GM18867 (cell line): Measurements from ENCODE around the gene SELENON.
"Not testable (repeated sequence)": the region's sequence is repeated elsewhere in the genome, so short reads cannot be mapped to it uniquely, and the experiment has no call there.

Source experiments
- ATAC-seq: cut with Tn5 transposase; IDR thresholded peaks from one replicate; pipeline ENCODE4 v1.9.1; 2021; ENCODE audit warnings: mild to moderate bottlenecking, moderate library complexity; ENCODE audit not compliant: unreplicated experiment

Gene SELENON

DNA sequence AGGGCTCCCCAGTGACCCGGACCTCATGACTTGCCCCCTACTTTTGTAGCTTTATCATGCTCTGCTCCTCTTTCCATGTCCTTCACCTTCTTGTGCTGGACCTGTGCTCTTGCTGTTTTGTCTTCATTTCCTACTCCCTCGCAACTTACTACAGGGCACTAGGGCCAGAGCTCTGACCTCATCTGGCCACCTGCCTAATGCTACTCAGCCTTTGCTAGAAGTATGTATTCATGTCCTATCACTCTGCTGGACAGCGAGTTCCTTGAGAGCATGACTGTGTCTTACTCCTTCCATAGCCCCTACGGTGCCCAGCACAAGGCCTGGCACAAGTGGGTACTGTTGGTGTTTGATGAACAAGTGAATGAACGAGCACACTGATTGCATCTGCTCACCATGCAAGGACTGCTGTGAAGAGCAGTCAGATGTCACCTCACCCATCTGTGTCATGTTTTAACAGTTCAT is 21.7 kb downstream of the SELENON start:
- ATAC-seq = no peak

DNA sequence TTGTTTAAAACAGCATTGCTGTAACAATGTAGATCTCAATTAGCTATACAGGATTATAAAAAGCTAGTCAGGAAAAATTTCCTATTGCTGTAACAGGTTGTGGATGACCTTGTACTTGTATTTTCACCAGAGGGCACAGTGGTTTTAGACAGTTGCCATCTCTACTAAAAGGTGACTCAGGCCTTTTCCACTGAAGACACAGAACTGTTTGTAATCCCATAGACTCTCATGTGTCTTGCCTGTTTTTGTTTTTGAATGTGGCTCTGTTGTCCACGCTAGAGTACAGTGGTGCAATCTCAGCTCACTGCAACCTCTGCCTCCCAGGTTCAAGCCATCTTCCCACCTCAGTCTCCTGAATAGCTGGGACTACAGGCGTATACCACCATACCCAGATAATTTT is 25.6 kb downstream of the SELENON start:
- ATAC-seq = no peak

DNA sequence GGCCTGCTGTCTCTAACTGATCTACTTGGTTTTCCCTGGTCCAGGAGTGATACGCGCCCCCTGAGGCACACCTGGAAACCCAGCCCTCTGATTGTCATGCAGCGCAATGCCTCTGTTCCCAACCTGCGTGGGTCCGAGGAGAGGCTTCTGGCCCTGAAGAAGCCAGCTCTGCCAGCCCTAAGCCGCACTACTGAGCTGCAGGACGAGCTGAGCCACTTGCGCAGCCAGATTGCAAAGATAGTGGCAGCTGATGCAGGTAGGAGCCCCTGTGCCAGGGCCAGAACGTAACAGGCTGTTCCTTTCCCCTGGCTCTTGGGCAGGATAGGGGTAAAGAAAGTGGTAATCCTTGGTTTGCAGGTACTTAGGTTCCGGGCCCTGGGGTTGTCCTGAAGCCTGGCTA is 26.6 kb downstream of the SELENON start:
- ATAC-seq = no peak

DNA sequence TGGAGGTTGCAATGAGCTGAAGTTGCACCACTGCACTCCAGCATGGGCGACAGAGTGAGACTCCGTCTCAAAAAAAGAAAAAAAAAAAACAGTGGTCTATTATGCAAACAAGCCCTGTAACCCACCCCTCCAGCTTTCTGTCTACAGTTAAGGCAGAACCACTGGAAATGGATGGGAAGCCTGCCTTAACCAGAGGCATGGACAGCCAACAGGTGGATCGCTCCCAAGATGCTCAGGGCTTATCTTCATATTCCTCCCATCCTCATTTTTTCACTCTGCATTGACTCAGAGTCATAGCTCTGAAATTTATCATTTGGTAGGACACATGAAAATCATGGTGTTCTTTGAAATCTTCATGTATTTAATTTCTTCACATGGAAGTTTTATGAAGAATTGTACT is 28.5 kb downstream of the SELENON start:
- ATAC-seq = no peak

DNA sequence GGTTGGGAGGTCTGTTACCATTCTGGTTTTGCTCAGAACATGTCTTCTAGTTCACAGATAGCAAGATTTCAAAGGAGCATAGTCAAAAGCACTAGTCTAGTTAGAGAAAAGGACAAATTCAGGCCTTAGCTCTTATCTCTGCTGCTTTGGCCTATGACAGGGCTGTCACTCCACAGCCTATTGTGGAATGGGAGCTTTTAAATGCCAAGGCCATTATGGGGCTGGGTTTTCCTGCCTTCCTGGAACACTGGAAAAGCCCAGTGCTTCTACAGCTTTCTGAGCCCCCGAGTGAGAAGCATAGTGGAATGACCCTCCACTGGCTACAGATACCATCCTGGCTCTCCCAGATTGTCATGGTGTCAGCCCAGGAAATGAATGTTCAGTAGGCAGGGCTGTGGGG is 29.1 kb downstream of the SELENON start:
- no peak for ATAC-seq

DNA sequence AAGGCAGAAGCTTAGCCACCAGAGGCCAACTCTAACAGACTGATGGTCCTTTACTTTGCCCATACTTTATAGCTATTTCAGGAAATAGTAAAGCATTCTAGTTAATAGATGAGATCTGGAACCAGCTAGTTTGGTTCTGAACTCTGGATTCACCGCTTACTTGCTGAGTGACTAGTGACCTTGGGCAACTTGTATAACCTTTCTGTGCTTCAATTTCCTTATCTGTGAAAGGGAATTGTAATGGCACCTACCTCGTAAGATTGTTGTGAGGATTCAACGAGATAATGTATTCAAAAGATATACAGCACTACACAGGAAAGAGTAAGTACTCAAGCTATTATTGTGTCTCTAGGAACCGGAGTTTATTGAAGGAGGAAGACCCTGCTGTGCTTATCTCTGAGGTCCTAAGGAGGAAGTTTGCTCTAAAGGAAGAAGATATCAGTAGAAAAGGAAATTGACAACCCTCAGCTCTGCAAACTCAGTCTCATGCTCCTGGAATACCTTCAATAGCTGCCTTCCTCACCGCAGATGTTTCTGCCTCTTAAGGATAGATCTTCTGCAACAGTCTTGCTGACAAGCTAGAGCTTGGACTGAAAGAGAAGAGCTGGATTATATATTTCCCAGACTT is 31.7 kb downstream of the SELENON start:
- ATAC-seq = no peak

DNA sequence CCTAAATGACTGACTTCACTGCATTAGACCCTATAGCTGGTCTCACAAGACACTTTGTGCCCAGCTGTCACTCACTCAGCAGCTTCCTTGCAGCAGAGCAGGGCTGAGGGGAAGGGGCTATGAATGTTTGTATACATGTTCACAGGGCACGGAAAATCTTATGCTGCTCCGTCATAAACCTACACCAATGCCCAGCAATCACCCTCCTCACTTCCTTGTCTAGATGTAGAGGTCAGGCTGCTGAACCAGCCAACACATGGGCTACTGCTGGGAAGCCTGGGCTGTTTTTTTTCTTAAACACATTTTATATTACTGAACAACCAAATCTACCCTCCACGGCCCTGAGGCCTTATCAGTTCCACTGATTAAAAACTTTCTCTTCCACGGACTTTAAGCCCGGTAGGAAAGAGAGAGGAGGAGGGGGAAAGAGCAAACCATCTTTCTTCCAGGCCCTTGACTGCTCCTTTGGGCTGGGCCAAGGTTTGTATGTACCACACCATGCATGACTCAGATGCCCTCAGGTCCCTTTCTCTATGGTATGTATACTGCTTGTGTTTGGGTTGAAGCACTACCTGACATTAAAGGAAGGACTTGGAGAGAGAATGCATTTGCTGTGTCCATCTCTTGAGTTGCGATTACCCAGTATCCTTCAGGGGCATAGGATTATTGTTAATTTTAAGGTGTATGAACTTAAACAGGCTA is 32.5 kb downstream of the SELENON start:
- ATAC-seq = no peak

DNA sequence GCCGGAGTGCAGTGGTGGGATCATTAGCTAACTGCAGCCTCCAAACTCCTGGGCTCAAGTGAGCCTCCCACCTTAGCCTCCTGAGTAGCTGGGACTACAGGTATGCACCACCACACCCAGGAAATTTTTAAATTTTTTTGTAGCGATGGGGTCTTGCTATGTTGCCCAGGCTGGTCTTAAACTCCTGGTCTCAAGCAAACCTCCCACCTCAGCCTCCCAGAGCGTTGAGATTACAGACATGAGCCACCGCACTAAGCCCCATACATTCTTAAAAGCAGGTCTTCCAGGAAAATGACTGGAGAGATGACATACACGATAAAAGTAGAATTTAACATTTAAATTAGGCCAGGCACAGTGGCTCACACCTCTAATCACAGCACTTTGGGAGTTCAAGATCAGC is 33.2 kb downstream of the SELENON start:
- no peak for ATAC-seq

DNA sequence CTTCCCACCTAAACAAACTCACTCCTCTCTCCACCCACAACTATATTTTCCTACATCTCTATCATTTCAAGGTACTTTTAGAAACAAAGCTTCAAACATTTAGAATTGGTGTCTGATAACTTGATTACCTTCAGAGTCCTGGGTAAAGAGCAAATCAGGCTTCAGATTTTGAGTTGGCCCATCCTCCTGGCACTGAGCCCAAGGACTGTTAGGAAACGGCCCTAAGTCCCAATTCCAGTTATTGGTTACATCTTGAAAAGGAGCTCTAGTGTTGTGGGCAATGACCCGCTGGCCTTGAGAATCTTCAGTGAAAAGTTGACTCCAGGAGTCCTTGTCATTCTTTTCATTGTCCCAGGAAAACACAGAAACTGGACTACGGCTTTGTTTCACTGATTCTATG is 34.9 kb downstream of the SELENON start:
- no peak for ATAC-seq

DNA sequence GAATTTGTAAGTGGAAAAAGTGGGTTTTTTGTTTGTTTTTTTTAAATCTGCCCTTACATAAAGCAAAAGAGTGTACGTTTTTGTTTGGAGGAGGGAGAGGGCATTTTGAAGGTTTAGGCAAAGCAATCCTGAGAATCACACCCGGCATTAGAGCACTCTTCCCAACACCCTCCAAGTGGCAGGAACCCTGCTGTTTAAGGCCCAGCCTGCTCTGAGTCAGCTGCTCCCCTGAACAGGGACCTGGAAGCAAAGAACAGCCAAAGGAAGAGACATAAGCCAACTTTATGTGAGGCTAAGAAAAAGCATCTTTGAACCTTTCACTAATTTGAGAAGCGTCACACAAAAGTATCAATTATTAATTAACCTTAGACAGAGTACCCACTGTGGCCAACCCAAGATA is 36.7 kb downstream of the SELENON start:
- ATAC-seq = no peak

DNA sequence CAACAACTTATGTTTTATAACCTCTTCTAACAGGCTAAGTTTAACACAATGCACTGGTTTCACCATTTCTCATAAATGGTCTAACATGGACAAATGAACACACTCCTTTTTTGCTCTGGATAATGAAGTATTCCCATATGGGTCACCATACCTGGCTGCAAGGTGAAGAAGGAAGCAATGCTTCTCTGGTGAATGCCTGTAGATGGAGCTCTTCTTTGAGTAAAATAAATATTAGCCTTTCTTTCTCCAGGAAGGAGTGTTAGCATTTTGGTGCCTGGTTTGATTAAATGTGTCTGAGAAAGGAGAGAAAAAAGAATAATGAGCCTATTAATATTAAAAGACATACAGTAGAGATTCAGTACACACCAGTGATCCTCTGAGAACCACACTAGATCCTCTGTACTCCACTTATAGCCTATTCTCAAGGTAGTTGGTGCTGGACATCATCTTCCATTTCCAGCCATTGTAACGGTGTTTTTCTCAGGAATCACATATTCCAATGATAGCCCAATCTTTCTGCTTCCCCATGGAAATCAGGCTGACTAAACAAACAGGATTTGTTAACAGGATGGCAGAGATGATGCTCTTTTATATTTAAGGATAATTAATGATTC is 37.4 kb downstream of the SELENON start:
- ATAC-seq = no peak

DNA sequence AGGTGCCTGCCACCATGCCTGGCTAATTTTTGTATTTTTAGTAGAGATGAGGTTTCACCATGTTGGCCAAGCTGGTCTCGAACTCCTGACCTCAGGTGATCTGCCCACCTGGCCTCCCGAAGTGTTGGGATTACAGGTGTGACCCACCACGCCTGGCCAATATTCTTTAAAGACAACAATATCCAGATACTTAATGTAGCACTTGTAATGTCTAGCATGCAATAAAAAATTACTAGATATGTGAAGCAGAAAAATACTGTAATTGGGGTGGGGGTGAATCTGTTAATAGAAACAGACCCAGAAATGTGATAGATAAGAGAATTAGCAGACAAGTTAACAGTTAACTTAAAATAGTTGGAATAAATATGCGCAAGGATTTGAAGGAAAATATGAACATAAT is 39.8 kb downstream of the SELENON start:
- ATAC-seq = not testable (repeated sequence)

DNA sequence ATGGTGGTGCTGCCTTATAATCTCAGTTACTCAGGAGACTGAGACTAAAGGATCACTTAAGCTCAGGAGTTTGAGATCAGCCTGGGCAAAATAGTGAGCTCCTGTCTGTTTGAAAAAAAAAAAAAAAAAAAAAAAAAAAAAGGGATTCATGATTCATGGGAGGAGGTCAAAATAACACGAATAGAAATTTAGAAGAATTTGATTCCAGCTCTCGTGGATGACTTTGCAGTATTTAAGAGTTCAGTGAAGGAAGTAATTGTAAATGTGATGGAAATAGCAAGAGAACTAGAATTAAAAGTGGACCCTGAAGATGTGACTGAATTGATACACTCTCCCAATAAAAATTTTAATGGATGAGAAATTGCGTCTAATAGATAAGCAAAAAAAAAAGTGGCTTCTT is 43.5 kb downstream of the SELENON start:
- no peak for ATAC-seq

DNA sequence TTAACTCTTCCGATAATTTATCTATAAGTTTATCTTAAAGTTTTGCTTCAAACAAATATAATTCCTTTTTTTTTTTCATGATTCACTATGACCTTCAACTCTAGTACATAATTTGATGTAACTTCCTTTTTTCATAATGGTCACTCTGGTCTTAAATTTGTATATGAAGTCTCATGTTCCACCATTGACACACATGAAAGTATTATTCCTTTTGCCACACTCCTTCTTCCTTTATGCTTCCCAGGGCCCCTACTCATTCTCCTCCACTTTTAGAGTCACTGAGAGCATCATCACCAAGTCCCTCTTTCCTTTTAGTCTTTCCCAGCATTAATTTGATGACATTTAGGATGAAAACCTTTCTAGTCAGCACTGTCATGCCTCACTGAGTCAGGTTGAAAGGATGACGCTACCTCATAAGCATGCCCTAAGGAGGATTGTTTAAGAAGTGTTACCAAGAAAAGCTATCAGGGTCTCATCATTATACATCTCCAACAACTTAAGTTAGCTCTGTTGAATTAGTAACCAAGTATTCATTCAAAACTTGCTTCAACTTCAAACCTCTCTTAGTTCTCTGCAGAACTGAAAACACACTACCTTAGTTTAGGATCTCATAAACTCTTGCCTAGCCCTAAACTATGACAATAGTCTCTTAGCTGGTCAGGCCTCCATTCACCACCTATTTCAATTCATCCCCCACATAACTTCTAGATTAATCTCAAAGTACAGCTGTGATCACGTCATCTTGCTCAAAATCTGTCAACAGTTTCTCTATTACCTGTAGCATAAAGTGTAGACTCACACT is 44.7 kb downstream of the SELENON start:
- no peak for ATAC-seq

DNA sequence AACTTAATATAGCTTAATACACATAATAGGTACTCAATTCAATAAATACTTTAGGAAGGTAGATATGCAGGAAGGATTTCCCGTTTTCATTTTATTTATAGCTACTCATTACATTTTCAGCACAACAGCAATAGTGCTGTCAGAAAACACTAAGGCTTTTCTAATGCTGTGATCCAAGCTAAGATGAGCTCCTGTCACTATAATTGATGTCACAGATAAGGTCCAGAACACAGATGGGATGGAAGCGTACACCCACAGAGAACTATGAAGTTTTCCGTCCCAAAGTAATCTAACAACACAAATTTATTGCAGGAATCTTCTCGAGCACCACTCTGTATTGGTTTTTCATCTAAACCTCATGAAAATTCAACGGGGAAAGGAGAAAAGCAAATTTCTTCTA is 45.7 kb downstream of the SELENON start:
- ATAC-seq = no peak

DNA sequence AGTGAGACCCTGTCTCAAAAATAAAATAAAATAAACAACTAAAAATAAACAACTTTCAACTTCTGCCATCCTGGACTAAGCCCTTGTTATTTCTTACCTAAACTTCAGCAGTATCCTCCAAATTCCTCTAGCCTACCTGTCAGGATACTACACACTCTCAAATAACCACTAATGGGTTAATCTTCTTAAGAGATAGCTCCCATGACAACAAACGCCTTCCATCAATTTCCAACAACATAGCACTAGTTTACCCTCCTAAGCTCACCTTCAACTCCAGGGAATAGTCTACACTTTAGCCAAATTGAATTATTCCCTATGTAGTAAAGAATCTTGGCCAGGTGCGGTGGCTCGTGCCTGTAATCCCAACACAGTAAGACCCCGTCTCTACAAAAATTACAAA is 47.9 kb downstream of the SELENON start:
- ATAC-seq = no peak

DNA sequence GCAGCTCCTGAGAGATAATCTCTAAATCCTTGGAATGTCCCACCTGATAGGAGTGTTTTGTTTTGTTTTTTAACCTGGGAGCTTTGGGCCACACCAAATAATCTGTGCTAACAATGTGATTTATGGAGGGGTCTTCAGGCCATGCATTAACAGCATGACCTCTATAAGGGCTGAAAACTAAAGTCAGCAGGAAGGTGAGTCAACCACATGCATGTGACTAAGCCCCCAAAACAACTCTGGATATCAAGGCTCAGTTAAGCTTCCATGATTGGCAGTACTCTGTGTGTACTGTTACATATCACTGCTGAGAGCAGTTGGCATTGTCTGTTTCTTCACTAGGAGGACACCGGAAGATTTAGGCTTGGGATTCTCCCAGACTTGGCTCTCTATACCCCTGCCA is 48.5 kb downstream of the SELENON start:
- no peak for ATAC-seq

DNA sequence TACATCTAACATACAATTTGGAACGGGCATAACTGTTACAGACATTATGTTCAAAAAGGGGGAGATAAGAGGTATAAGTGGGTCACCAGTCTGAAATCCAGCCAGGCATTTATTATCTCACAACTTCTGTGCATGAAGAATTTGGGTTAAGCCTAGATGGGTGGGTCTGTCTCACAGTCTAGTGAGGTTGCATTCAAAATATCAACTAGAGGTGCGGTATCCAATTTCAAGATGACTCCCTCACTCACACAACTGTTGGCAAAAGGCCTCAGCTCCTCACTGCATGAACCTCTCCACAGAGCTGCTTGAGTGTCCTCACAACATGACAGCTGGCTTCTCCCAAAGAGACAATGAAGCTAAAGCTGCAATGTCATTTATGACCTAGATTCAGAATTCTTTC is 54.6 kb downstream of the SELENON start:
- no peak for ATAC-seq

DNA sequence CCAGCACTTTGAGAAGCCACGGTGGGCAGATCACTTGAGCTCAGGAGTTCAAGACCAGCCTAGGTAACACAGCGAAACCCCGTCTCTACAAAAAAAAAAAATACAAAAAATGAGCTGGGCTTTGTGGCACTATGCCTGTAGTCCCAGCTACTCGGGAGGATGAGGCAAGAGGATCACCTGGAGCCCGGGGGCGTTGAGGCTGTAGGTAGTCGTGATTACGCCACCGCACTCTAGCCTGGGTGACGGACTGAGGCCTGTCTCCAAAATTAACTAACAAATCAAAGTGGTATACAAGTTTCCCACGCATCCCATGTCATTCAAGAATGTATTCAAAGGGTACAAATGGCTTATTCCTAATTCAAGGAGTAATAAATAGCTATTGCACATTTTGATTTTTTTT is 56.9 kb downstream of the SELENON start:
- no peak for ATAC-seq

DNA sequence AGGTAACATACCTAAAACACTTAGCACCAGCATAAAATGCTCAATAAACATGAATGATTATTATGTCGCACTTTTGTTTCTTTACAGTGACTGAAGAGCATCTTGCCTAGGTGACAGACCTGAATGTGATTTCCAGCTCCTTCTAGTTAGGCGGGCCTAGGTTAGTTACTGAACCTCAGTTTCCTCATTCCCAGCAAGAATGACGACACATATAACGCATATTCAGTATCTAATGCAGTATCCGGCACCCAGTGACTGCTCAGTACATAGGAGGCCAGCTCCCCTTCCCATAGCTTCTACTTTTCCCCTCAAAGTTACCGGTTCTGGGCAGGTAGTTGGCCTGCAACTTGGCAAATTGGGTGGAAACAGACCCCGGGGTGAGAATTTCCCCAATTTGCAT is 58.5 kb downstream of the SELENON start:
- ATAC-seq = no peak

DNA sequence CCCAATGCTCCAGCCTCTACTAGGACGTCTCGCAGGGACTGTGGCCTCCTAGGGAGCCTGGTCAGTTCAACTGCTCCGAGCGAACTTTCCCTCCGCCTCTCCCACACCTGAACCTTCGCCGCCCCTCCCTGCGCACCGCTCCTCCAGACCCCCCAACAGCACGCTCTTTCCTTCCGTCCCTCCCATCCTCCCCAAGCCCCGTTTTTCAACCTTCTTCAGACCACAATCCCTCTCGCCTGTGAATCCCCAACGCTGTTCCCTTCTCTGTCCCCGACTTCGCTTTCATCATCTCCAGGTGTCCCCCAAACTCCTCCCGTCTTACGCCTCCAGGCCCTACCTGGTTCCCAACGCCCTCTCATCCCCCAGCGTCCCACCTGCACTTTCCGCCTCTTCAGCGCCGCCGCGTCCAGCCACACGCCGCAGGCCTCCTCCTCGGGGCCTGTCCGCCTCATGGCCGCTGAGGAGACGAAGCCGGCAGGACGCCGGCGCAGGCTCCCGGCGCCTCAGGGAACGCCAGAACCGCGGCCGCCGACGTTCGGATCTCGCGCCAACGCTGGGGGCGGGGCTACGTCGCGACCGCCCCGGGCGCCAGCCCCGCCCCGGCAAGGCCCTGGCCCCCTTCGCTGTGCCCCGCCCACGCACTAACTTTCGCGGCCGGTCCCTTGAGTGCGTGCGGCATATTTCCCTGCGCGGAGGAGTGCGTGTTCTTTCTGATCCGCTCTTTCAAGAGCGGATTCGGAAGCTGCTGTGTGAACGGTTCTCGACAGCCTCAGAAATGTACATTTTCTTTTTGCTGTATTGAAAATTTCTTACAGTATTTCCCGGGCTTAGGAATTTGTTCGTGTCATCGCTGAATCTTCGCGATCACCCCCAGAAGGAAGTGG is 59.2 kb downstream of the SELENON start, which contains the start of gene AUNIP:
Gene AUNIP (minus strand): TSS at position 552 of the 884 bp plus-strand sequence. CDS start 100 bp downstream, at position 452.
- peak; percentile 92 for ATAC-seq
